Activated T-helper 1 cell treated with Interleukin-2 at 50 U/mL for 16 hours (primary cell): Measurements from ENCODE around the gene HSPB9.
"Not testable (repeated sequence)": the region's sequence is repeated elsewhere in the genome, so short reads cannot be mapped to it uniquely, and the experiment has no call there.

Experiments
- DNase-seq: peaks from one replicate; pipeline ENCODE4 v3.0.0-alpha.2; 2020; ENCODE audit warnings: low read depth

HSPB9 gene

GRCh38 chr17:42120161-42120769 is 2.3 kb upstream of the HSPB9 start:
- DNase-seq: no peak

- peak; percentile 63 for DNase-seq
Observed at GRCh38 chr17:42120770-42121769, 1.5 kb upstream of the HSPB9 start, which contains the start of gene KAT2A. Gene KAT2A (minus strand): TSS chr17:42121367. CDS start chr17:42121304, 63 bp downstream.

- DNase-seq: no peak
Observed at GRCh38 chr17:42124256-42124655, 1.7 kb downstream of the HSPB9 start.

DNA sequence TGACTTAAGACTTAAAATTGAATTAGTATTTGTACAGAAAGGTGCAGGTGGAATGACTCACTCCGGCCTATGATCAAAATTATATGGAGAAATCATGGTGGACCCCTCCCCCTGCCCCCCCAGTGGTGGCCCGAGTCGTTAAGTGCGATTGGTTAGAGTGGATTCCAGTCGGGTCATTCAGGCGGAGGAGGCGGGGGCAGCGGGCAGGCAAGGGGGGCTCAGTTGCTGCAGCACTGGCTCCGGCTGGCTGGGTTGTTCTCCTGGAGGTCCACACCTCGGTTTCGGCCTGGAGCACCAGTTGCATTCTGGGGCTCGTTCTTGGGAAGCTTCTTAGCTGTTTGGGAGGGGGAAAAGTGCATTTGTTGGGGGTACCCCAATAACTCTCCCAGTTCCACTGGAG is 3.0 kb downstream of the HSPB9 start:
- DNase-seq: no peak

- no peak for DNase-seq
Observed at GRCh38 chr17:42126836-42127235, 4.2 kb downstream of the HSPB9 start.

DNA sequence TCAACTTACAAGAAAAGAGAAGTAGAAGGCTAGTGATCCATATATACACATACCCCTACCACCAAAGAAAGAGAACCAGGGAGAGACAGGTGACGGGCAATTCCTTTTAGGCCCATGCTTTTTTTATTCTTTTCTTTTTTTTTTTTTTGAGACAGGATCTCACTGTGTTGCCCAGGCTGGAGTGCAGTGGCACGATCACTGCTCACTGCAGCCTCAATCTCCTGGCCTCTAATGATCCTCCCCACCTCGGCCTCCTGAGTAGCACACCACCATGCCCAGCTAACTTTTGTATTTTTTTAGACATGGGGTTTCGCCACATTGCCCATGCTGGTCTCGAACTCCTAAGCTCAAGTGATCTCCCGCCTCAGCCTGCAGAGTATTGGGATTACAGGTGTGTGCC is 4.8 kb downstream of the HSPB9 start:
- DNase-seq: no peak

DNA sequence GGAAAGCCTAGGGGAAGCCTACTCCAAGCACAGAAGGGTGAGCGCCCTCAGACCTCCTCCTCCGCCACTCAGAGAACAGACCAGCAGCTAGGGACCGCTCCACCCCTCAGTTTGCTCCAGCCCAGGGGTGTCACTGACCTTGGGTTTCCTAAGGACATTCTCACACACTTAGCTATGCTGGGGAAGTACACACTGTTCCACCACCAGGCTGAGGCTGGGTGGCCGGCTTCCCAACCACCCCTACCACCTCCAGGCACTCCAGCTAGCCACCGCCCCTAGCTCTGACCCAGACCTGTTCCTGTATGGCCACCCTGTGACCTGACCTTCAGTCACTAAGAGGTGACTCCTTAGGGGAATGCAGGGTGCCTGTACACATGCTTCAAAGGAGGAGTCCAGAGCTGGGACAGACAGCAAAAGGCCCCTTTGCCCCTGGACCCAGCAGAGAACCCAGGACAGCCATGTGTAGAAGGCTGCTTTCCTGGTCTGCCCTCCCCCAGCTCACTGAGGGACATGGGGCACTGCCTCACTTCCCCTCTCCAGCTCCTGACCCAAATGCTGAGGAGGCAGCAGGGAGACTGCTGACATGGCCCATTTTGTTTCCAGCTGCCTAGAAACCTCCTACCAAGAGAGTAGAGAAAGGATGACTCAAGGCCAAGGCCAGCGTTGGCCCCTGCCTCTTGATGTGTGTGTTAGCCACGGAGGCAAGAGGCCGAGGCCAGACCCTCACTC is 6.7 kb downstream of the HSPB9 start:
- no peak for DNase-seq

DNA sequence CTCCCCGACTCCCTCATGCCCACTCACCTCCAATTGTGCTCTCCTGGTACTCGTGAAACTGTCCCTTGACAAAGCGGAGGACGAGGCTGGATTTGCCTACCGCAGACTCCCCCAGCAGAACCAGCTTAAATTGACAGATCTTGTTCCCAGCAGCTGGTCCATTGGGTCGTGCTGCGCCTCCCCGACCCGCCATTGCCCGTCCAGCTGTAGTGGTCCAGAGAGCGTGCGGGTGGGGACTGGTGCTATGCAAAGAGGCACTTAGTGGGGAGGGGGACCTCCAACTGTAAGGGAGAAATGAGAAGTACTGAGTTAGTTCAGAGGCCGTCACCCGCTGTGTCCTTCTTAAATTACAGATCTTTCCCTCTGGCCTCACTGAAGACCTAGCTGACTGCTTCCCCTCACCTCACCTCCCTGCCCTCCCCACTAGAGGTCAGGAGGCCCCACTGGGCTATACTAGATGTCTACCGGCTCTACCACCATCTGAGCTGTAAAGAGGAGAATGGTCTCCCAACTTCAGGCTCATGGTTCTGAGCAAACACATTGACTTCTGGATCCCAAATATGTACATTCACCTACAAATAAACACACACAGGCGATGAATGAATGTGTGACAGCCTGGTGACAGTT is 7.8 kb downstream of the HSPB9 start:
- DNase-seq: no peak

DNA sequence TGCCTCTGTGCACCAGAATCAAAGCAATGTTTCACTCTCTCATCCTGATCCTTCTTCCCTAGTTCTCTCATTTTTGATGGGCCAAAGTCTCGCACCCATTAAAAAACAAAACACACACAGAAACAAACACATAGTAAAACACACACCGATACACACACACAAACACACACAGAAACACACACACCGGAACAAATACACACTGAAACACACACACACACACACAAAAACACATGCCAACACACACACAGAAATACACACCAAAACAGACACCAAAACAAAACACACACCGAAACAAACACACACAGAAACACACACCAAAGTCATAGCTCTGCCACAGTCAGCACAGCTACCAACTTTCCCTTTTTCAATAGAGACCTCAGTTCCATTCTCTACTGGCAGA is 8.6 kb downstream of the HSPB9 start:
- DNase-seq: no peak

DNA sequence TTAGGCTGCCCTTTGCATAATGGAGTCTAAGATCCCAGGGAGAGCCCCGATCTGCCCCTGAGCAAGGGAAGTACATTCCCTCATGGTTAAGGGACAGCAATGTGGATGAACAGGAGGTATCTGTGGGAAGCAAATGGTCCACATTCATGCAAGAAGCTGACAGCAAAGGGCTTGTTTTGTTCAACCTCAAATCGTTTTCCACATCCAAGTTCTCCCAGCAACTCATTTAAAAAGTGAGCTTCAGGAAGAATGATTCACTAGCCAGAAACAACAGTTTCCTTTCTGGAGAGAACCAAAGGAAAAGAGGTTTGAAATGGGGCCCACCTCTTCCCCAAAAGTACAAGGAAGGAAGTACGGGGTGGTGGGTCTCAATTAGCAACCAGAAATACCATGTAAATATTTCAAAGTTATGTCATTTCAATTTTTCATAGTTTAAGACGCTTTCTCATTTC is 9.4 kb downstream of the HSPB9 start:
- no peak for DNase-seq

DNA sequence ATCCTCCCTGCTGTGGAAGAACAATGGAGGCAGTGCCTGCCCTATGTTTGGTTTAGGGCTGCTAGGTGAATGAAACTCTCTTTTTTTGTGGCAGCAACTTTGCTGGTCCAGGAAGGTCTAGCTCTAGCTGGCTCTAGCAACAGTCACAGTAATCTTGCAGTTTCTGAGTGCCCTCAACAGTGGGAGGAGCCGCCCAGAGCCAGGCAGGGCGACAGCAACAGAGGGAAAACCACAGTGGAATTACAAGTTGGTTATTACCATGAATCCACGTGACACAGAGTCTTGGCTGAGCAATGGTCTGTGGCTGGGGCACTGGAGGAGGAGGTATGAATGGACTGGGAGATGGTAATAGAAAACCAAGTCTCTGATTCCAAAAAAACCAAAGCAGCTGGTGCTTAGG is 10.3 kb downstream of the HSPB9 start:
- DNase-seq: no peak

DNA sequence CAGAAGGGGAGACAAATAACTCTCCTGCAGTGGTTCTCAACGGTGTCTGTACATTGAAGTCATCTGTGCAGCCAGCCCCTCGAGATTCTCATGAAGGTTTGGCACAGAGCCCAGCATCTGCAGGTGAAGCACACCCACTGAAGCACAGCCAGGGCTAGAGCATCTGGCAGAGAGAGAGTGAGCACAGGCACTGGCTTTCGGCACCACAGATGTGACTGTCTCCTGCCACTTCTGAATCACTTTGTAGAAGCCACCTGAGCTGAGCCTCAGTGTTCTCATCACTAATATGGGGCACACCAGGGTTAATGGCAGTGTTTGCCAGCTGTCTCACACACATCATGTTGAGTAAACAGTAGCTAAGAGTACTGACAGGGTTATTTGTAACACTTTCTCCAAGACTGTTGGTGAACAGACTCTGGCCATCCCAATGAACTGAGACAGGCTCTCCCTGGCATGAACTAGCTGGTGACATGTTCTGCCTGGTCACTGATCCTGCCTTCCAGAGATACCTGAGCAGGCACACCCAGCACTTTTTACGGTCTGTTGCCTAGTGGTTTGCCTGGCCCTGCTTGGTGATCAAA is 10.9 kb downstream of the HSPB9 start:
- DNase-seq: no peak

DNA sequence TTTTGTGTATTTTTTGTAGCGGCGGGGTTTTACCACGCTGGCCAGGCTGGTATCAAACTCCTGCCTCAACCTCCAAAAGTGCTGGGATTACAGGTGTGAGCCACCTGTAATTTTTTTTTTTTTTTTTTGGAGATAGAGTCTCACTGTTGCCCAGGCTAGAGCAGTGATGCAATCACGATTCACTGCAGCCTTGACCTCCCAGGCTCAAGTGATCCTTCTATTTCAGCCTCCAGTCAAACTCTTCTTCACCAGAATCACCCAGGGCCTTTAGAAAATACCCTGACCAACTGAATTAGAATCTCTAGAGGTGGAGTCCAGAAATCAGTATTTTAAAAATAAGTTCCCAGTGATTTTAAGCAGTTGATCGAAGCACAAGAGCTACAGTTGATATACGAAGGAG is 12.5 kb downstream of the HSPB9 start:
- no peak for DNase-seq

DNA sequence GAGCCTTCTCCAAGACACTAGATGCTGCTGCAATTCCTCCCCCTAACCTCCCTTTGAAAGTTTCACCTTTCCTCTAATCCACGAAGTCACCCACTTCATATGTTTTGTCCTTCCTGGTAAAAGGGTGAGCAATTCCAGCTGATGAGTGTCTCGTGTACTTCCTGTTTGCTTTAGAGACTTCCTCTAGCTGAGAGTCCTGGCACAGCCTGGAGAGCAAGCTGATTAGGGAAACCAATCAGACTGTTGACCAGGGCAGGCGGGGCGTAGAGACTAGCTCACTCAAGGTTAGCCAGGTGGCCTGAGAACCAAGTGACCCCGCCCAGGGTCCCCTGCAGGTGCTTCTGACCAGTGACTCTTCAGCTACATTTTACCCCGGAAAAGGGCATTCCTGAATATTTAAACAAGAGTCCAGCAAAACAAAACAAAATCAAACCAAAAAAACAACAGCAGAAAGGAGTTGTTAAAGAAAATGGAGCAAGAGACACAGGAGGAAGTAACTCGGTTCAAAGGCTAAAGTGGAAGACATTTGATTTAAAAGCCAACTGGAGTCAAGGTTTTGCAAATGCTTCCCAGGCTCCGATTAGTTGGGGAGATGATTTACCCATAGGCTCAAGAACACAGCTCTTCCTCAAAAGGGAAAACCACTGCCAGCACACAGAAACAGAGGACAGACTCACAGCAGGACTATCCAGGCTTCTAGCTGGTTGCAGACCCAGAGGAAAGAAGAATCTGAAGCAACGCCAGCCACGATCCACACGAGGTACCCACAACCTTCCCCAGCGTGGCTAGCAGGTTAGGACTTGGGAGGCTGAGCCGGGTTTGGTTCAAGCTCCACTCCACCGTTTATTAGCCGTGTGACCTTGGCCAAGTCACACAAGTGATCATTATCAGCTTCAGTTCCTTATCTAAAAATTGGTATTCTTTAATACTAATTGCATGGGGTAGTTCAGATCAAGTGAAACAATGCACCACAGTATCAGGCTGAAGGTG is 13.4 kb downstream of the HSPB9 start:
- no peak for DNase-seq

DNA sequence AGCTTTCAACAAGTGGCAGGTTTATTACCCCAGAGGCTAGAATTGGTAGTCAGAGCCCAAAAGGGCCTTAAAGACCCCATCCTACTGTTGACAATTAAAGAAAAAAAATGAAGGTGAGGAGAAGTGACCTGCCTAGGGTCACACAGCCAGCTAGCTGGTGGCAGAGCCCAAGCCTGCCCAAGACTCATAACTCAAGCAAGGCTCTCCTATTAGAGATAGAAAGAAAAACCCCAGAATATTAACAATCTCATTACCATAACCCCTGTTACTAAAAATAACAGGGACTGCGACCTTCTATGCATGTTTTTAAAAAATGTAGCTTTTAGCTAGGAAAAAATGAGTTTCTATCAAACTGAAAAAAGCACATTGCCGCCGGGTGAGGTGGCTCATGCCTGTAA is 14.0 kb downstream of the HSPB9 start:
- no peak for DNase-seq

GRCh38 chr17:42138749-42139492 is 16.3 kb downstream of the HSPB9 start:
- no peak for DNase-seq

DNA sequence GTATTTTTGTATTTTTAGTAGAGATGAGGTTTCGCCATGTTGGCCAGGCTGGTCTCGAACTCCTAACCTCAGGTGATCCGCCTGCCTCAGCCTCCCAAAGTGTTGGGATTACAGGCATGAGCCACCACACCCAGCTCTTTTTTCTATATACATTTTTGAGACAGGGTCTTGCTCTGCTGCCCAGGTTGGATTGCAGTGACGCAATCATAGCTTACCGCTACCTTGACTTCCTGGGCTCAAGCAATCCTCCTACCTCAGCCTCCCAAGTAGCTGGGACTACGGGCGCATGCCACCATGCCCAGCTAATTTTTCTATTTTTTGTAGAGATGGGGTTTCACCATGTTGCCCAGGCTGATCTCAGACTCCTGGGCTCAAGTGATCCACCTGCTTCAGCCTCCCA is 18.1 kb downstream of the HSPB9 start:
- not testable (repeated sequence) for DNase-seq

GRCh38 chr17:42141382-42141781 is 18.8 kb downstream of the HSPB9 start:
- no peak for DNase-seq

- no peak for DNase-seq
Observed at GRCh38 chr17:42142371-42142896, 19.8 kb downstream of the HSPB9 start.
